Upper lobe of left lung (tissue), 4 donors: ENCODE data around the gene GAL3ST2.
"Not testable (repeated sequence)": the region's sequence is repeated elsewhere in the genome, so short reads cannot be mapped to it uniquely, and the experiment has no call there.

Experiments
- CTCF ChIP-seq, 6 experiments: fragments of 450-650 bp in 4 of 6; fragments of 200-600 bp in 2 of 6; sonication (generic) in 2 of 6; IDR thresholded peaks; one replicate each; pipeline ENCODE4 v1.5.1; 2016 to 2019; ENCODE audit warnings: antibody characterized with exemption in 6 of 6
- EP300 ChIP-seq, 4 donors: sonication (generic); formaldehyde crosslinking; IDR thresholded peaks; one replicate each; pipeline ENCODE4 v1.5.1; 2017; ENCODE audit warnings: antibody characterized with exemption in 4 of 4, control low read depth in 2 of 4
- POLR2A ChIP-seq, 4 donors: fragments of 450-650 bp; IDR thresholded peaks; one replicate each; pipeline ENCODE4 v1.5.1; 2016 to 2017; ENCODE audit warnings: antibody characterized with exemption in 4 of 4, mild to moderate bottlenecking in 2 of 4

- not testable (repeated sequence) for TF ChIP-seq CTCF, POLR2A, EP300 (IDR thresholded peaks at IDR 0.05)
These were observed 57.3 kb downstream of the GAL3ST2 start for GRCh38 chr2:241833756-241834526.
